GM19240 (cell line): Measurements from ENCODE around the gene IL6ST.

Experiments
- DNase-seq: peaks from one replicate; pipeline ENCODE4 v3.0.0; 2011; ENCODE audit warnings: low spot score; ENCODE audit not compliant: insufficient read length

Gene IL6ST

DNA sequence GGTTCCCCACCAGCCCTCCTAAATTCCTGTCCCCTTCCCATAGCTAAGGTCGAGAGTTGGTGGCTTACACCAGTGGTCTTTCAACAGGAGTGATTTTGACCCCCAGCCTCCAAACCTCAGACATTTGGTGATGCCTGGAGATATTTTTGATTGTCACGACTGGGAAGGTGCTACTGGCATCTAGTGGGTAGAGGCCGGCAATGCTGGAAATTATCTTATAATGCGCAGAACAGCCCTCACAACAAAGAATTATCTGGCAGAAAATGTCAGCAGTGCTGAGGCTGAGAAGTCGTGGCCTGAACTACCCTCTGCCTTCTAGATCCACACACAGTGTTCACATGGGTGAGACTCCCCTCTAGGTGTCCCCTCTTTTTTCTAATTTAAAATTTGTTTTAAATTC, 74.0 kb downstream of the IL6ST start:
- DNase-seq, result no peak

DNA sequence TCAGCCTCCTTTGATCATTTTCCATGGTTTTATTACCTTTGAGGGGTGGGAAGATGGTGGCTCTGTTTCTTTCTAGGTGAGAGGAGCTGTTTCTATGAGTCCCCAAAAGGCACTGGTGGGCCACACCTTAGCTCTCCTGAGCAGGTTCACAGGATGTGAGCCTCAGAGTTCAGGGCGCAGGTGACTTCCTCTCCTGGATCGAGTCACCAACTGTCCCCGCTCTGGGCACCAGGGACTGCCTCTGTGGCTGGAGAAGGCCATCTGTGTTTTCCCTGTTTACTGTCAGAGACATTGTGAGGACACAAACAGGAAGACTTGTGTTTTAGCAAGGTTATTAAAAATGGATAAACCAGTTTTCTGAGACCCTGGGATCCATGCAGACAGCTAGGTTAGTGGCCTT, 75.1 kb downstream of the IL6ST start:
- no peak for DNase-seq

DNA sequence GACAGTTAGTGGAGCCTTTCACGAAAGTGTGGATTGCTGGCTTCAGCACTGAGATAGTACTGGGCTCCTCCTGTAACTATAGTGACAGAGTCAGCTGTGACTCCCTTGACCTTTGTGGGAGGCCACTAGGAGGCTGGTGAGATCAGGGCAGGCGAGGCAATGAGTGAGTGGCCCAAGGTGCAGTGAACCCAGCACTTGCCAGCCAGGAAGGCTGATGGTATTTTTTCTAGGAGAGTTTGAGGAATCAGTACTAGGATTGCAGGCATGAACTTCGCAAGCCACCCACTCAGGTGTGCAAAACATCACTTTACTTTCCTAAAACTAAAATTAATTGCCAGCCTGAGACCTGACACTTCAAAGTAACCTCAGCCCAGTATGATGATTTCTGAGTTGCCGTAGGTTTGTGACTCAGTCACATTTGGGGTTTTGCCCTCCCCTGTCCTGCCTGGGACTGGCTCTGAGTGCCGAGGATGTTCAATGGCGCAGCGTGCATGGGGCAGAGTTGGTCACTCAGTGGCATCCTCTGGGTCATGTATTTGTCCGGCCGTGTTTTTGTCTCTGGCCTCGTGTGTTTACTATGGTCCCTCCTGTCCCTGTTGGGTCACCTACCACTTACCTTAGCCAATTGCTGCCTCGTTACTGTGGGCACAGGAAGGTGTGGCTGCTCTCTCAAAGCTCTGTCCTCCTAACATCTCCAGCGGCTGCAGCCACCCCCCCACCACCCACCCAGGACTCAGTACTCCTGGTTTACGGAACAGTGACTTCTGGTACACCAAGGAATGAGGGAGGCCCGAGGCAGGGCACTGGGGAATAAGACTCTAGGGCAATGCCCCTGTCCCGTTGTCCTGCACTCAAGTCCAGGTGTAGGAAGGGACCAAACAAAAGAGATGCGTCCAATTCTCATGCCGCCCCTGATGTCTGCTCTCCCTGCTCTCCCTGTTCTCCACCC, 76.4 kb downstream of the IL6ST start:
- no peak for DNase-seq

DNA sequence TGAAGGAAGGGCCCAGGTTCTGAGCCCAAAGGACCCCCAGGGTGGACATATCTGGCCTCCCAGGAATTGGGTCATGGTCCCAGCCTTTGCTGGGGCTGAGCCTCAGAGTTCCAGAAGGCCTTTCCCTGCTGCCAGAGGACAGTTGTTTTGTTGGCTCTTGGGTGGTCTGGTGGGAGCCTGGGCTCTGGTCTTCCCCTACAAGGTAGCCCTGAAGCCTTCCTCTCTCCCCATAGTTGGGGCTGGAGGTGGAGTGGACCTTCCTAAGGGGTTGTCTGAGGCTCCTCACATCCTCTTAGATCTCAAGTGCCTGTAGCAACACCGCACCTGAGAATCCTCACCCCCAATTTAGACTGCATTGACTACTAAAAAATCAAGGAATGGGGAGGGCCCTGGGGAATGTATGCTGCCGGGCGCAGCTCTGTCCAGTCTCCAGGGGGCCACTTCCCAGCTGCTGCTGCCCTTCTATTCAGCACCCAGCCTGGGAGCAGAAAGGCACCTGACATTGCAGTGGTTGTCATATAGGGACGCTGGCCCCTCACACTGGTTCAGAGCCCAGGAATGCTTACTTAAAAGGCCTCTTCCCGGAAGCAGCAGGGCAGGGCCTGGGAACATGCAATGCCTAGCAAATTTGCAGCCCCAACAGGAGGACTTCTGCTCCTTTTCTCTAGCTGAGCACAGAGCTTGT, 77.2 kb downstream of the IL6ST start:
- DNase-seq, result no peak

DNA sequence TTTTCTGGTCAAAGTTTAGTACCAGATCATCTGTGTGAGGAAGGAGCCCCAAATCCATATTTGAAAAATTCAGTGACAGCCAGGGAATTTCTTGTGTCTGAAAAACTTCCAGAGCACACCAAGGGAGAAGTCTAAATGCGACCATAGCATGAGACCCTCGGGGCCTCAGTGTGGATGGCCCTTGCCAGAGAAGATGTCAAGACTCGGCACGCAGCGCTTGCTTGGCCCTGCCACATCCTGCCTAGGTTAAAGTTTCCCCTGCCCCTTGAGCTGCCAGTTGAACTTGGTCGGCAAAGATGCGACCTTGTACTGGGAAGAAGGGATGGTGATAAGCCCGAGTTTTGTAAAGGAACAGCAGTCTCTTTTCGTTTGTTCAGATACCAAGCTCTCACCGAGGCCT, 77.8 kb downstream of the IL6ST start:
- DNase-seq, result no peak

DNA sequence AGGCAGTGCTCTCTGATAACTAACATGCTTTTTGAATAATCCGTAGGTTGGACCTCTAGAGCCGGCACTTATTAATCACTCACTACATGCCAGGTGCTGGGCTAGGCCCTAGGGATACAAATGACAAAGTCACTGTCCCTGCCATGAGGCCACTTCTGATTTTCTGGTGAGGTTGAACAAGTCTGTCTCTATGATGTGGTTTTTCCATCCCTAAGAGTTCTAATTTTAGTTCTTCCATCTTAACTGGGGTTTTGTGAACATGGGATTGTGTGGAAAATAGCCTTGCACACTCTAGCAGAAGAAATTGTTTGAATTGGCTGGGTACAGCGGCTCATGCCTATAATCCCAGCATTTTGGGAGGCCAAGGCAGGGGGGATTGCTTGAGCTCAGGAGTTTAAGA, 79.0 kb downstream of the IL6ST start:
- no peak for DNase-seq

DNA sequence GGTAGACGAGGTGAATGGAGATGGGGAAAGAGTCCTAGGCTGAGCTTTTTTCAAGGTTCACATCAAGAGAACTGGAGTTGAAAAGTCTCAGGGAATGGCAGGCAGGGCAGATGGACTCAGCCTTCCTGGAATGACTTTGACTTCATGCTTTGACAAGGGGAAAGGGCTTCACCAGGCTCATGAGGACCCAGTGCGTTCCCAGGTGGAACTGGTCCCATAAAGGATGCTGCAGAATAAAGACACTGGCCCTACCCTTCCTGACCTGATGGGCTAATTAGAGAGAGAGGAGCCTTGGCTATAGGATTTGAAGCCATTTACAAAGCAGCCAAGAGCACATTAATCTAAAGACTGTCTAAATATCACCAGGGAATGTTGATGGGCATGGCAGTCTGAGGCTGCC, 79.8 kb downstream of the IL6ST start:
- no peak for DNase-seq

DNA sequence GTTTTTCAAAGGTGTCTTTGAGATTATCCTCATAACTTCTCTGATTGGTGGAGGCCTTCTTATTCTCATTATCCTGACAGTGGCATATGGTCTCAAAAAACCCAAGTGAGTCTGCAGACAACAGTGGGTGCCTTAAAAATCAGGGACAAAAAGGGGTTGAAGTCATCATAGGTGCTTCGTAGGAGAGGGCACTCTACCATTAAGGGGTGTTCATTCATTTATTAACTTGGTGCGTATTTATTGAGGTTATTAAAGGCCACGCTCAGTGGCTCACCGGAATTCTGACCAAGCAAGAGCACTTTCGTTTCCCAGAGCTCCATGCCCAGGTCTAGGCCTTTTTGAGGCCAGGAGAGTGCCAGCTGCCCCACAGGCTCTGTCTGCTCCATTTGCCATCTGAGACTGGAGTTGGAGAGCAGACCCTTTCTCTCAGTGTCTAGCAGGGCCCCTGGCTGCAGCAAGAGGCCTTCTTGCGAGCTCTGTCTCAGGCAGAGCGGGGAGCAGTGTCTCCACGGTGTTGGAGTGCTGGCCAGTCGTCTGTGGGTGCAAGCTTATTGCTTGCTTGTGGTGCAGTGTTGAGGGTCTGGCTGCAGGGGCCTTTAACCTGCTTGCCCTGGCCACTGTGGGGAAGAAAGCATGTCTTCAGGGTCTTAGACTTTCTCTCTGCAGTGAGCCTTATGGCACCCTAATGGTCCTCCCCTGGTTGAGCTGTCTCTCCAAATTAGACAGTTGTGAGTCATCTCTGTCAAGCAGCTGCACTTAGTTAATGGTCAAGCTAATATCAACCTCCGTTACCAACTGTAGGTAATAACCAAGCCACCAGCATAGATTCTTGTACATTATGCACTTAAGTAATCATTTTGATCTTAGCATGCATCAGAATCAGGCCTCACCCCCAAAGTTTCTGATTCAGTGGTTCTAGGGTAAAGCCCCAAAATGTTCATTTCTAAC, 81.0 kb downstream of the IL6ST start:
- DNase-seq, result no peak

DNA sequence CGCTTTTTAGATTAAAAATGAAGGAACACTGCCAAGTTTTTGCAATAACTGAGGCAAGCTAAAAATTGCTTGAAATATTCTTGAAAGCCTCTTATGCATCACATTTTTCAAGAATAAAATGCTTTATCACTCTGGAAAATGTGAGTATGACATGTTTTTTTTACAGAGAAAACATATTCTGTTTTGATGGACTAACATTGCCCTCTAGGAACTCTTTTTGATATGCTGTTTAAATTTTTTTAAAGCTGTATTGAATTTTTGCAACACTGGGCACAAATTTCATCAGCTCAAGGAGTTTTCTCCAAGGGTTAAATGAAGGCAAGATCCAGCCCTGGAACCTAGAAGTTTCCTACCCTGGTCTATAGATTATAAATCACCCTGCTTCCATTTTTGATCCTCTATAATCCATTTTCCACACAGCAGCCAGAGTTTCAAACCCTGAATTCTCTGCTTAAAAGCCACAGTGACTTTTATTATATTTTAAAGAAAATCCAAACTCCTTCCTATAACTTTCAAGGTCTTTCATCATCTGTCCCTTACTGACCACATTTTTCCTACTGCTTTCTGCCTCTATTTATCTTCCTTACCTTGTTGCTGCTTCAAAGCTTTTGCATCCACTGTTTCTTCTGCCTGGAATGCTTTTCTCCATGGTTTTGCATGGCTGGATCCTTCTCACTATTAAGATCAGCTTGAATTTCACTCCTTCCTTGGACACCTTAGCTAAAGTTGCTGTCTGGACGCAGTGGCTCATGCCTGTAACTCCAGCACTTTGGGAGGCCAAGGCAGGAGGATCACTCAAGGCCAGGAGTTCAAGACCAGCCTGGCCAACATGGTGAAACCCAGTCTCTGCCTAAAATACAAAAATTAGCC, 82.7 kb downstream of the IL6ST start:
- no peak for DNase-seq

DNA sequence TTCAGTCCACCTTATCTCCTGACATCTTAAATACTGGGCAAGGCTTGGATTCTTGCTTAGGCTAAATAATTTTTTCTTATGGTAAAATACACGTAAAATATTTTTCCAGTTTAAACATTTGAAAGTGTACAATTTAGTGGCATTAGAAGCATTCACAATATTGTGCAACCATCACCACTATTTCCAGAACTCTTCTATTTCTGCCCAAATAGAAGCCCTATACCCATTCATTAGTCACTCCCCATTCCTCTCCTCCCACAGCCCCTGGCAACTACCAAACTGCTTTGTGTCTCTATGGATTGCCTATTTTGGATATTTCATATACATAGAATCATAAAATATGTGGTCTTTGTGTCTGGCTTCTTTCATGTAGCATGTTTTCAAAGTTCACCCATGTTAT, 86.0 kb downstream of the IL6ST start:
- no peak for DNase-seq

DNA sequence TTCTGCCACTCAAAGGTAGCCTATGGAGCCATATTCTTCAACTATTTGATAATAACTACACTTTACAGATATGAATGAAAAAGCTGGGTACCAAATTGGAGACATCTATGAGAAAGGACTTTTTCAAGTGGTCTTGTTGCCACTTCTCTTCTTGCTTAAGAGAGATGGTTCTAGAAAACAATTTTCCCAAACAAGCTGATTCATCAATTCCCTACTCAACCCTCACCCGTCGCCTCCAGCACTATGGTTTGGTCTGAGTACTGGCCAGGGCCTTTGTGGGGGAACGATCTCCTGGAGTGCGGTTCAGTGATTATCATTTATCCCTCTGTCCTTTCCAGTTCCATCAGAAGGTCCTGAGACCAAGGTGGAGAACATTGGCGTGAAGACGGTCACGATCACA, 86.8 kb downstream of the IL6ST start:
- DNase-seq, result no peak

DNA sequence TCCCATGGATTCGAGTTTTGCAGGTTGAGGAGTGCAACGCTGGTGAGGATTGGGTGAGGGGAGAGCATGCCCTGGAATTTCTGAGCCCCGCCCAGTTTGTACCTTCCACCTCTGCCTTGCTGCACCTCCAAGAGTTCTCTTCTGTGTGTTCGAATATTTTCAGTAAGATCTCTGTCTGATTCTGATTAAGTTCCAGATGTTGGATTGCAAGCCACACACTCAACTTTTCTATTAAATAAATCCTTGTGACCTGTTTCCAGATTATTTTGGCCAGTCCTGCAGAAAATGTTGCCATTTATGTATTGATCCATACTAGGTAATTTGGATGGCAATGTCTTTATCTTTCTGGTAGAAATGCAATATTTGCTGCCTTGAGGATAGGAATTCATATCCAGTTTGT, 89.5 kb downstream of the IL6ST start:
- no peak for DNase-seq

DNA sequence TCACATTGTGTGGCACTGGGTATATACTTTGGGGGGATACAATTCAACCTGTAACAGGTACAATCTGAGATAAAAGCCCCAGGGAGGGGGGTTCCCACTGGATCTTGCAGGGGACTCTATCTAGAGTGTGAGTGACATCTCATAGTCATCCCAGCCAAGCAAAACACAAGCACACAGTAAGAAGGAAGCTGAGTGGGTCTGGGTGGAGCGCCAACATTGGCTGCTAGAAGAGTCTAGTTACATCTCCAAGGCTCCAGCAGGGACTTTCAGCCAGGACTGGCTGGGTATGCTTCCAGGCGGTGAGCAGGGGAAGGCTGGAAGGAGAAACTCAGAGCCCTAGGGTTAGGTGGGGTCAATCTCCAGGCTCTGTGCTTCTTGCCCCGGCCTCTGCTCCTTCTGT, 90.6 kb downstream of the IL6ST start:
- DNase-seq, result no peak

DNA sequence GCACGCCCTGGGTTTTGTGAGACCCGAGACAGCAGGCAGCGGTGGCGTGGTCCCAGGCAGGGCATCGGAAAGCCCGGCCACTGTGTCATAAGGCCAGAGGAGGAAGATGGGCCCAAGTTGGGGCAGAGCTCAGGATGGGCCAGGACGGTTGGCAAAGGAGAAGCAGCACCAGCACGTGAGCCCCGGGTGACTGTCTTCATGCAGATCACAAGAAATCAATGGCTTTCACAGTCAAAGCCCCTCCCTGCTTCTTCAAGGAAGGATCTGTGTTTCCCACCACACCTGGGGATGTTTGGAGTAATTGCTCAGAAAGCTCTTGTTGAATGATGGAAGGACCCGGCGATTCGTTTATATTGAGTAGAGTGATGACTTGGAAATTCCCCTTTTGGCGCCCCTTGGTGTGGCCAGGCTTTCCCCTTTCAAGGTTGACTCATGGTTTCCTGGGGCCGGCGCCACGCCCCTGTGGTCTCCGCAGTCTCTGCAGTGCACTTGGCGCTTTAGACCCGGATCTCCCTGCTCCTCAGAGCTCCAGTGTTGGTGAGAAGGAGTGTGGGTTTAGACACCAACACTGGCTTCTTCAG, 91.6 kb downstream of the IL6ST start:
- DNase-seq, result peak; percentile 46

DNA sequence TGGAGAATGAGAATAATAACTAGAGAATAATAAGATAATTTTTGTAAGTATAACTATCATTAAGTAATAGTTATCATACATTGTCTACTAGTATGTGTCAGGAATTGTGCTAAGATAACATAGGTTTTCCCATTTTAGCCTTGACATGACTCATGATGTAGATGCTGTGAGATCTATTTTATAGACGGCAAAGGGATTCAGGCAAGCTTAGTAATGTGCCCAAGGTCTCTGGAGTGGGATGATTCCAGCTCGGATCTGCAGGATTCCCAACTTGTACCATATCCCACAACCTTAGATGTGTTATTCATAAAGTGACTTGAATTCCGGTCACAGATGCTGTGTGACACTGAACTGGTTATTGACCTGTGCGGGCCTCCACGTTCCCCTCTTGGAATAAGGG, 92.1 kb downstream of the IL6ST start:
- DNase-seq, result no peak

DNA sequence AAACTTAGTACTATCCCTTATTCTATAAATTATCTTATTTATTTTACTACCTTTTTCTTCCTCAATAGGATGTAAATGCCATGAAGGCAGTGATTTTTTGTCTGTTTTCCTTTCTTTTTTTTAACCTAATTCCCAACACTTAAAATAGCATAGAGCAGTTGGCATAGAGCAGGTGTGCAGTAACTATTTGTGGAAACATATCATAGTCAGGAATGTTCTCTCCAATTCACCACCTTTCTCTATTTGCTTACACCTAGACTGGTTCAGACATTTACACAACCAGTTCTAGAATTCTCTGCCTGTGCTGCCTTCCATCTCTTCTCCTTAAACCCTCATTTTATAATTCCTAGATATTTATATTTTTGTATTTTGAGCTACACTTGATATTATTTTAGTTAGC, 94.0 kb downstream of the IL6ST start:
- DNase-seq, result no peak

DNA sequence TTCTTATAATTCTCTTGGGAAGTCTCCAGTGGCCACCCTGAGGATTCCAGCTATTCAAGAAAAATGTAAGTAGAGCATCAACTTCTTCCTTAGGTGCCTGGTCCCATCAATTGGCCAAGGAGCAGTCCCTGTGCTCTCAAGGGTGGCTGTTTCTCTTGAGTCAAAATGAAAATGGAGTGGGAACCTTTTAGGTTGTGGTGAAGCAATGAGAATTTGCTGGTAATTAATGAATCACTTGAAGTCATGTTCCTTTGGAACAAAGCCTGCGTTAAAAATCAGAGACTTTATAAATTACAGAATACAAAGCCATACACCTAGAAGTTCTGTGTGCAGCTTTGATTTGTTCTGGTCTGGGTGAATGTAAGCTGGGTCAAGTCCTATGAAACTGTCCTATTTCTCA, 94.7 kb downstream of the IL6ST start:
- no peak for DNase-seq

DNA sequence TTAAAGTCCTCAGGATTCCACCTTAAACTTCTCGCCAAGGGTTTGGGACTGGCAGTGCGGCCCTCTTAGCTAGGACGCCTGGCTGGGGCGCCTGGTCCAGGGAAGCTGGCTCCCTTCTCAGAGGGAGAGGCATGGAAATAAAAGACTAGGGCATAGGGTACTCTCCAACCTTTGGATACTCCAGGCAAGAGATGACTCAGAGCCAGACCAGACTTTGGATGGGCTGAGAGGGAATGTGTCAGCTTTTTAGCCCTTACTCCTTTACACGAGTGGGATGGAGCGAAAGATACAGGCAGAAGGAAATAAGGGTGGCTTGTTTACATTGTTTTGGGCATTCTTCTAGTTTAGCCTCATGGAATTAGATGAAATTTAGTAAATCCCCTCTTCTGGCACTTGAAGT, 95.4 kb downstream of the IL6ST start:
- DNase-seq, result no peak

DNA sequence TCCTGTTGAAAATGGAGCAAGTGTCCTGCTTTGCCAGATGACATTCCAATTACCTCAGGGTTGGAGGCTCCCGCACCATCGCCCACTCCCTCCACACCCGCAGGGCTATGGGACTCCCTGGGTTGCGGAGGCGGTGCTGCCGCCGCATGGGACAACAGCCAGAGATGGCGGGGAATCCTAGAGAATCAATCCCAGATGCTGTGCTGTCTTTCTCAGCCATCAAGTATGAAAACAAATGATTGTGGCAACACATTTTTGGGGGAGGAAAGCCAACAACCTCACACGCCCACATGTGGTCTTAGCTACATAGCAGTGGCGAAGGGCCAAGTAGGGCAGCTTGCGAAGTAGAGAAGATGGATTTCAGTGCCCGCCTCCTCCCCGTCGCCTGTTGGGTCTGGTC, 96.9 kb downstream of the IL6ST start:
- no peak for DNase-seq

DNA sequence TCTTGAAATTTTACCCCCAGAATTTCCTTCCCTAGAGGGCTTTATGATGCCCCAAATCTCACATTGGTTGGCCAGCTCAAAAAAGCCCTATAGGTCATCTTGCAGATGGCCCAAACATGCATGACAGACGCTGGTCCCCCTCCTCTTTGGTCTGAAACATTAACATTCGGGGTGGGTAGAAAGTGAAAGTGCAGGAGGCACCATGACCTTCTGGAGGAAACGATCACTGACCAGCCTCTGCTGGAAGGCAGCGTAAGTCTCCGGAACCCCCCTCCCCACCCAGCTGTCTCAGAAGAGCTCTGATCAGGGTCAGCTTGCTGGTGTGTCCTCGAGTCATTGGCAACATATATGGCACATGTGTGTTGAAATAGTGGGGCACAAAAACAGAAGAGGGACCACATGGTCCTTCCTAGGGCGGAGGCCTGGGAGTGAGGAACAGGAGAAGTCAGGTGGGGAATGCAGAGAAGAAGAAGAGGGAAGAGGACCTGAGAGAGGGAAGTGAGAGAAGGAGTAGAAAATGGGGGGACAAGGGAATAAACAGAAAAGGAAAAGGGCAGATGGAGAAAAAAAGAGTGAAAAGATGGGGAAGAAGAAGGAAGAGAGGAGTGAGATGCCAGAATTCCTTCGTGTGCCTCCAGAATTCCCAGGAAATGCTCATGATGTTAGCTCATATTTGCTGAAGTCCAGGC, 97.4 kb downstream of the IL6ST start:
- no peak for DNase-seq
